IMR-90 (cell line): ENCODE measurements around the gene CPT1A. TPM values are rescaled to one million over a fixed set of nuclear protein-coding genes. Genes with fewer than 3 reads are reported as not detected.

Experiments used
- ATAC-seq: fragments of 200-7000 bp; cut with Tn5 transposase; 2 replicates; pipeline ENCODE4 v1.9.1; 2020; ENCODE audit warnings: low read depth, mild to moderate bottlenecking, moderate library complexity
- BruUV-seq: library from RNA; stranded (reverse); fragments of 400-500 nt; replicated peaks from 2 replicates; lab custom pipeline; 2021; lab: Mats Ljungman, UMichigan
- CTCF ChIA-PET: fragments of 300-600 bp; formaldehyde crosslinking; extraction: SDS; loops from one replicate; lab custom pipeline; 2021; ENCODE audit warnings: antibody characterized with exemption; lab: Yijun Ruan, JAX
- POLR2A ChIA-PET: fragments of 300-600 bp; sonication (Branson Sonifier 250); formaldehyde crosslinking; loops from one replicate; lab custom pipeline; 2022; ENCODE audit warnings: antibody characterized with exemption; ENCODE audit not compliant: unreplicated experiment; lab: Charles Lee
- DNase-seq: peaks from one replicate; pipeline ENCODE4 v3.0.0; 2013
- H2AFZ ChIP-seq: replicated peaks from 2 replicates; pipeline ENCODE3; 2013; ENCODE audit warnings: low read length, mild to moderate bottlenecking; ENCODE audit not compliant: poor library complexity
- H2AK5ac ChIP-seq: 2 replicates; pipeline ENCODE4 v1.6.1; 2013; ENCODE audit warnings: low read depth, low read length, inconsistent platforms
- H2AK9ac ChIP-seq: replicated peaks from 2 replicates; pipeline ENCODE3; 2013; ENCODE audit warnings: mild to moderate bottlenecking, low read depth, low read length, moderate library complexity; ENCODE audit not compliant: poor library complexity
- H2BK120ac ChIP-seq: 2 replicates; pipeline ENCODE4 v1.6.1; 2013; ENCODE audit warnings: low read depth, low read length, inconsistent platforms
- H2BK15ac ChIP-seq: 3 replicates; pipeline ENCODE4 v1.6.1; 2013; ENCODE audit warnings: low read depth, low read length, inconsistent platforms
- H2BK20ac ChIP-seq: 2 replicates; pipeline ENCODE4 v1.6.1; 2013; ENCODE audit warnings: low read depth, mild to moderate bottlenecking, inconsistent platforms, low read length, moderate library complexity
- H2BK5ac ChIP-seq: 2 replicates; pipeline ENCODE4 v1.6.1; 2013; ENCODE audit warnings: mild to moderate bottlenecking, low read depth, low read length, inconsistent platforms; ENCODE audit not compliant: poor library complexity, severe bottlenecking
- H3K14ac ChIP-seq: replicated peaks from 2 replicates; pipeline ENCODE4 v1.6.1; 2013; ENCODE audit warnings: low read depth, low read length, inconsistent platforms
- H3K18ac ChIP-seq: 2 replicates; pipeline ENCODE4 v1.6.1; 2013; ENCODE audit warnings: low read depth, low read length, control low read depth
- H3K23ac ChIP-seq: 2 replicates; pipeline ENCODE4 v1.6.1; 2013; ENCODE audit warnings: low read depth, low read length, inconsistent platforms
- H3K27ac ChIP-seq: 2 replicates; pipeline ENCODE4 v1.5.1; 2013; ENCODE audit warnings: mild to moderate bottlenecking, control low read depth, low read length; ENCODE audit not compliant: insufficient read depth
- H3K27me3 ChIP-seq: 2 replicates; pipeline ENCODE4 v1.6.1; 2013; ENCODE audit warnings: low read length; ENCODE audit not compliant: control insufficient read depth, insufficient read depth
- H3K36me3 ChIP-seq: 2 replicates; pipeline ENCODE4 v1.6.1; 2013; ENCODE audit warnings: low read length, mixed read lengths; ENCODE audit not compliant: control insufficient read depth, insufficient read depth
- H3K4ac ChIP-seq: 2 replicates; pipeline ENCODE4 v1.6.1; 2013; ENCODE audit warnings: low read depth, low read length, inconsistent platforms
- H3K4me1 ChIP-seq: 2 replicates; pipeline ENCODE4 v1.6.1; 2013; ENCODE audit warnings: low read length, mixed read lengths; ENCODE audit not compliant: control insufficient read depth, insufficient read depth
- H3K4me2 ChIP-seq: 2 replicates; pipeline ENCODE4 v1.6.1; 2013; ENCODE audit warnings: low read depth, mild to moderate bottlenecking, control low read depth, low read length, moderate library complexity
- H3K4me3 ChIP-seq: 2 replicates; pipeline ENCODE4 v1.5.1; 2013; ENCODE audit warnings: low read depth, mild to moderate bottlenecking, control low read depth, low read length, moderate library complexity; ENCODE audit not compliant: insufficient read depth
- H3K56ac ChIP-seq: 2 replicates; pipeline ENCODE4 v1.6.1; 2013; ENCODE audit warnings: low read length, inconsistent platforms; ENCODE audit not compliant: insufficient read depth; ENCODE audit errors: extremely low read depth
- H3K79me1 ChIP-seq, 2 experiments: 2 replicates each; pipeline ENCODE4 v1.6.1; 2013; ENCODE audit warnings: low read length in 2 of 2, inconsistent platforms in 1 of 2, low read depth in 1 of 2
- H3K9ac ChIP-seq: 2 replicates; pipeline ENCODE4 v1.6.1; 2013; ENCODE audit warnings: low read depth, low read length, control low read depth
- H3K9me1 ChIP-seq: 2 replicates; pipeline ENCODE4 v1.6.1; 2013; ENCODE audit warnings: low read length, inconsistent platforms; ENCODE audit not compliant: insufficient read depth
- H3K9me3 ChIP-seq: 2 replicates; pipeline ENCODE4 v1.6.1; 2013; ENCODE audit warnings: low read length; ENCODE audit not compliant: control insufficient read depth, insufficient read depth
- H4K20me1 ChIP-seq: 2 replicates; pipeline ENCODE4 v1.6.1; 2013; ENCODE audit warnings: low read length, inconsistent platforms; ENCODE audit not compliant: insufficient read depth
- H4K5ac ChIP-seq: 2 replicates; pipeline ENCODE4 v1.6.1; 2013; ENCODE audit warnings: mild to moderate bottlenecking, low read depth, low read length, control low read depth
- H4K8ac ChIP-seq, 2 experiments: 2 replicates each; pipeline ENCODE4 v1.6.1; 2013; ENCODE audit warnings: low read depth in 2 of 2, low read length in 2 of 2, control low read depth in 1 of 2, inconsistent platforms in 1 of 2
- H4K91ac ChIP-seq: 2 replicates; pipeline ENCODE4 v1.6.1; 2013; ENCODE audit warnings: low read depth, low read length, inconsistent platforms; ENCODE audit not compliant: insufficient read depth
- BHLHE40 ChIP-seq: fragments of 150-350 bp; IDR thresholded peaks from 2 replicates; pipeline ENCODE4 v1.6.1; 2016; ENCODE audit warnings: mild to moderate bottlenecking, low read depth, low read length
- CEBPB ChIP-seq: IDR thresholded peaks from 2 replicates; pipeline ENCODE4 v1.6.1; 2012; ENCODE audit warnings: low read depth, low read length, improper control_type of control experiment
- CHD1 ChIP-seq: IDR thresholded peaks from 2 replicates; pipeline ENCODE4 v1.6.1; 2012; ENCODE audit warnings: low read depth, low read length, improper control_type of control experiment
- FOS ChIP-seq: fragments of 150-350 bp; IDR thresholded peaks from 2 replicates; pipeline ENCODE4 v1.6.1; 2016; ENCODE audit warnings: low read depth, low read length
- MAZ ChIP-seq: IDR thresholded peaks from 2 replicates; pipeline ENCODE4 v1.6.1; 2012; ENCODE audit warnings: low read depth, mild to moderate bottlenecking, low read length, improper control_type of control experiment, moderate library complexity, borderline replicate concordance
- MXI1 ChIP-seq: IDR thresholded peaks from 2 replicates; pipeline ENCODE4 v1.6.1; 2012; ENCODE audit warnings: low read depth, mild to moderate bottlenecking, low read length, moderate library complexity, borderline replicate concordance
- NFE2L2 ChIP-seq: fragments of 150-350 bp; IDR thresholded peaks from 2 replicates; pipeline ENCODE4 v1.6.1; 2016; ENCODE audit warnings: low read depth, mild to moderate bottlenecking, low read length
- POLR2A ChIP-seq: IDR thresholded peaks from 2 replicates; pipeline ENCODE4 v1.6.1; 2012; ENCODE audit warnings: mild to moderate bottlenecking, low read depth, low read length
- RAD21 ChIP-seq: IDR thresholded peaks from 2 replicates; pipeline ENCODE4 v1.6.1; 2012; ENCODE audit warnings: low read length, improper control_type of control experiment
- RCOR1 ChIP-seq: IDR thresholded peaks from 2 replicates; pipeline ENCODE4 v1.6.1; 2012; ENCODE audit warnings: mild to moderate bottlenecking, low read length, improper control_type of control experiment; ENCODE audit not compliant: insufficient replicate concordance
- RFX5 ChIP-seq: IDR thresholded peaks from 2 replicates; pipeline ENCODE4 v1.8.0; 2012; ENCODE audit warnings: low read depth, mild to moderate bottlenecking, low read length, moderate library complexity
- SMC3 ChIP-seq: fragments of 150-350 bp; IDR thresholded peaks from 2 replicates; pipeline ENCODE4 v1.6.1; 2016; ENCODE audit warnings: low read depth, mild to moderate bottlenecking, antibody characterized with exemption, low read length, moderate library complexity
- WGBS, 2 experiments: methylation state at CpG; one replicate each; pipeline versions ENCODE4 v1.1.5 to v1.1.7; 2013; ENCODE audit warnings: missing lambda C conversion rate in 2 of 2; ENCODE audit not compliant: insufficient read length in 1 of 2; ENCODE audit errors: extremely low coverage in 2 of 2; 5-methylcytosine and 5-hydroxymethylcytosine counted together
- dilution Hi-C: fragments of 300-500 bp; cut with HindIII; formaldehyde crosslinking; loops from one replicate; pipeline ENCODE4 v1.14.3; 2018; ENCODE audit warnings: low sequenced_read_pairs; ENCODE audit not compliant: unreplicated experiment
- in situ Hi-C: fragments of 300-500 bp; cut with MboI; formaldehyde crosslinking; loops from 3 replicates; pipeline ENCODE4 v1.14.3; 2019; ENCODE audit warnings: low sequenced_read_pairs, inconsistent platforms, mixed read lengths
- intact Hi-C: fragments of 100-400 bp; cut with micrococcal nuclease; formaldehyde crosslinking; loops from 2 replicates; pipeline ENCODE4 v1.10.0; 2022
- polyA plus RNA-seq, 3 experiments: library from polyadenylated mRNA; depleted of rRNA; stranded (reverse); fragments of >200 nt; gene quantifications; 2 replicates each; pipeline ENCODE4 v1.2.3, GENCODE V29; 2012; ENCODE audit warnings: low replicate concordance in 1 of 3
- total RNA-seq: library from RNA; depleted of rRNA; stranded (reverse); fragments of >200 nt; gene quantifications from 2 replicates; pipeline ENCODE4 v1.2.3, GENCODE V29; 2012
- TF ChIP-seq, protein P1 (sequence below): conservative IDR thresholded peaks from 2 replicates; pipeline ENCODE4 v1.5.1; 2012; ENCODE audit warnings: mild to moderate bottlenecking, low read depth, low read length, improper control_type of control experiment
- TF ChIP-seq, protein P2 (sequence below): fragments of 150-350 bp; IDR thresholded peaks from 2 replicates; pipeline ENCODE4 v1.6.1; 2017; ENCODE audit warnings: mild to moderate bottlenecking, antibody characterized with exemption, low read length, low read depth

Gene CPT1A
- total and polyA plus RNA-seq, 2 of the 4 experiments (the other 2 are of a cell fraction) = 15.4 to 21.3 TPM

DNA sequence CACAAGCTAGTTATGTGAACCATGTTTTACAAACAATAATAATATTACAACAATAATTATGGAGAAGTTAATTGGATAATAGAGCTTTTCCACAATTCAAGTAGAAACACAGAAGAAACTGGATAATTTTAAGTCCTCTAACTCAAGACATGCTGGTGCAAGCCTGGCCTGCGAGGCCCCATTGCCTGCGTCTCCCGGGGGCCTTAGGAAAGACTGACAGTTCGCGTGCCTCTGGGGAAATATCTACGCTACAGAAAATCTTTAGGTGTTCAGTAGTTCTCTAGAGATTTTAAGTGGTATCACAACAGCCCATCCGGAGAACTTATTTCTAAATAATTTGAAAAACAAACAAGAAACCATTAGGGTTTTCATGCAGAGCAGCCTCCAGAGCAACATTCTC, 134.2 kb downstream of the CPT1A start:
- H3K4ac ChIP-seq = no peak overlapping the region
- H4K20me1 ChIP-seq = no peaks in the 10 kb centered on the region; the same call in 1 of the 2 replicates
- H2BK15ac ChIP-seq = no peak overlapping the region
- H2BK120ac ChIP-seq = no peak overlapping the region
- no peak overlapping the region for H2AK5ac ChIP-seq
- no peak overlapping the region for H3K4me2 ChIP-seq
- no peak overlapping the region for H3K23ac ChIP-seq
- no peaks in the 10 kb centered on the region; the same call in 1 of the 2 replicates for H3K9me3 ChIP-seq
- no peak overlapping the region for H3K27ac ChIP-seq
- H3K79me1 ChIP-seq = no peaks in the 10 kb centered on the region
- H2BK20ac ChIP-seq = no peak overlapping the region
- no TSS peak for BruUV-seq
- no peaks in the 10 kb centered on the region for H3K4me1 ChIP-seq
- no CpG with 5 or more reads among the region's 7 CpGs for WGBS, 2 experiments
- no peak overlapping the region for H3K56ac ChIP-seq
- intact Hi-C loops = no loop called here
- no peak overlapping the region for H3K18ac ChIP-seq
- H3K27me3 ChIP-seq = peaks cover 63% of the 10 kb centered on the region
- no peak overlapping the region for H2AK9ac ChIP-seq
- H3K4me3 ChIP-seq = no peak overlapping the region
- no peak overlapping the region for H4K5ac ChIP-seq
- CTCF ChIA-PET = no interaction called here
- H4K91ac ChIP-seq = no peak overlapping the region
- H3K9me1 ChIP-seq = no peaks in the 10 kb centered on the region
- dilution Hi-C loops = no loop called here
- DNase-seq (no peak), ATAC-seq (no peak)
- no peak overlapping the region for H3K9ac ChIP-seq
- H2AFZ ChIP-seq = no peak overlapping the region
- POLR2A ChIA-PET = no interaction called here
- H4K8ac ChIP-seq = no peak overlapping the region
- in situ Hi-C loops = no loop called here
- no peaks in the 10 kb centered on the region for H3K36me3 ChIP-seq
- TF ChIP-seq CHD1 (no peak), POLR2A (no peak), BHLHE40 (no peak), MAZ (no peak), RFX5 (no peak), FOS (no peak), RCOR1 (no peak), CEBPB (no peak), SMC3 (no peak), MXI1 (no peak), RAD21 (no peak), NFE2L2 (no peak)
- TF ChIP-seq, protein P1, sequence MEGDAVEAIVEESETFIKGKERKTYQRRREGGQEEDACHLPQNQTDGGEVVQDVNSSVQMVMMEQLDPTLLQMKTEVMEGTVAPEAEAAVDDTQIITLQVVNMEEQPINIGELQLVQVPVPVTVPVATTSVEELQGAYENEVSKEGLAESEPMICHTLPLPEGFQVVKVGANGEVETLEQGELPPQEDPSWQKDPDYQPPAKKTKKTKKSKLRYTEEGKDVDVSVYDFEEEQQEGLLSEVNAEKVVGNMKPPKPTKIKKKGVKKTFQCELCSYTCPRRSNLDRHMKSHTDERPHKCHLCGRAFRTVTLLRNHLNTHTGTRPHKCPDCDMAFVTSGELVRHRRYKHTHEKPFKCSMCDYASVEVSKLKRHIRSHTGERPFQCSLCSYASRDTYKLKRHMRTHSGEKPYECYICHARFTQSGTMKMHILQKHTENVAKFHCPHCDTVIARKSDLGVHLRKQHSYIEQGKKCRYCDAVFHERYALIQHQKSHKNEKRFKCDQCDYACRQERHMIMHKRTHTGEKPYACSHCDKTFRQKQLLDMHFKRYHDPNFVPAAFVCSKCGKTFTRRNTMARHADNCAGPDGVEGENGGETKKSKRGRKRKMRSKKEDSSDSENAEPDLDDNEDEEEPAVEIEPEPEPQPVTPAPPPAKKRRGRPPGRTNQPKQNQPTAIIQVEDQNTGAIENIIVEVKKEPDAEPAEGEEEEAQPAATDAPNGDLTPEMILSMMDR = no peak
- TF ChIP-seq, protein P2, sequence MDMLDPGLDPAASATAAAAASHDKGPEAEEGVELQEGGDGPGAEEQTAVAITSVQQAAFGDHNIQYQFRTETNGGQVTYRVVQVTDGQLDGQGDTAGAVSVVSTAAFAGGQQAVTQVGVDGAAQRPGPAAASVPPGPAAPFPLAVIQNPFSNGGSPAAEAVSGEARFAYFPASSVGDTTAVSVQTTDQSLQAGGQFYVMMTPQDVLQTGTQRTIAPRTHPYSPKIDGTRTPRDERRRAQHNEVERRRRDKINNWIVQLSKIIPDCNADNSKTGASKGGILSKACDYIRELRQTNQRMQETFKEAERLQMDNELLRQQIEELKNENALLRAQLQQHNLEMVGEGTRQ = no peak
- H2BK5ac ChIP-seq = no peak overlapping the region
- H3K14ac ChIP-seq = no peak overlapping the region
